ENCODE results near the gene CDC42BPA. TPM values are rescaled to one million over a fixed set of nuclear protein-coding genes. Genes with fewer than 3 reads are reported as not detected.
"Not testable (repeated sequence)": the region's sequence is repeated elsewhere in the genome, so short reads cannot be mapped to it uniquely, and the experiment has no call there.

Gene CDC42BPA
- polyA plus RNA-seq, 1 donor = 24.3 TPM

DNA sequence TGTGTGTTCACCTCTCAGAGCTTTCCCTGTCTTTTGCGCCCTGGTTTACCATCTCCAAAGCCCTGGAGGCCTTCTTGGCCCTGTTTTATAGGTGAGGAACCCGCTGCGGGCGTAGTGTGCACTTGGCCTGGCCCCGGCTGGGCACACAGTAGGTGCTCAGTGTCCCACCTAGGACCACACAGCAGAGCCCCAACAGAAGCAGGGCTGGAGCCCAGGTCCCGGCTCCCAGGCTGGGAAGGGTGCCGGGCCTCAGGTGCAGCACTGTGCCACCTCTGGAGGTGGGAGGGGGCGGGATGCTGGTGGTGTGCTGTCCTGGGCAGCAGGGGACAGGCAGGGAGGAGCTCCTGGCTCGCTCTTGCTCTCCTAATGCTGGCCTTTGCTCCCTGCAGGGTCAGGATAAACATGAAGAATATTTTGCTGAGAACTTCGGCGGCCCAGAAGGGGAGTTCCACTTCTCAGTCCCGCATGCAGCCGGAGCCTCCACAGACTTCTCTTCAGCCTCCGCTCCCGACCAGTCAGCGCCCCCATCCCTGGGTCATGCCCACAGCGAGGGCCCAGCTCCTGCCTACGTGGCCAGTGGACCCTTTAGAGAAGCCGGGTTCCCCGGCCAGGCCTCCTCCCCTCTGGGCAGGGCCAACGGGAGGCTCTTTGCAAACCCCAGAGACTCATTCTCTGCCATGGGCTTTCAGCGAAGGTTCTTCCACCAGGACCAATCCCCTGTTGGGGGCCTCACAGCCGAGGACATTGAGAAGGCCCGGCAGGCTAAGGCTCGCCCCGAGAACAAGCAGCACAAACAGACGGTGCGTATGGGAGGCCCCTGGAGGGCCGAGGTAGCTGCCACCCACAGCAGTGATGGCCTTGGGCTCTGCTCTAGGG lies 353.4 kb downstream of the CDC42BPA start:
- Histone ChIP-seq H3K4me3 (ENCODE audit: low read length) (no peak overlapping the region), H3K9me3 (ENCODE audit: control insufficient read depth, low read depth, low read length) (peaks cover 7% of the 10 kb centered on the region), H3K36me3 (ENCODE audit: control insufficient read depth, insufficient read depth, low read length) (peaks cover 36% of the 10 kb centered on the region), H3K27me3 (ENCODE audit: control insufficient read depth, insufficient read depth, low read length) (no peaks in the 10 kb centered on the region), H3K27ac (ENCODE audit: low read length) (no peak overlapping the region), H3K4me1 (ENCODE audit: control insufficient read depth, insufficient read depth, low read length) (no peaks in the 10 kb centered on the region)
- no peak for DNase-seq
- WGBS (ENCODE audit: insufficient coverage, low lambda C conversion rate) = no CpG with 5 or more reads among the region's 29 CpGs

DNA sequence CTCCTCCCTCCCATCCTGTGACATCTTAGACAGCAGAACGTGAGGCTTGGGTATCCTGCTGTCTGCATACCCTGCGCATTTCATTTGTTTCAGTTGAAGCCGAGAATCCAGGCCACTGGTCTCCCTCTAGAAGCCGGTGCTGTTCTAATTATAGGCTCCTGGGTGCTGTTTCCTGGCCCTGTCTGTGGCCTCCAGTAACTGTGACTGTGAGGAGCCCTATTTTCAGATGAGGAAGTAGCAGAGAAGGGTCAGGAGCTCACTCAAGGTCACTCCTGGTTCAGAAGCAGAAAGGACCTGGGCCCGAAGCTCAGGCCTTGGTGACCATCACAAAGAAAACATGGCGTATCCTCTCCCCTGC lies 354.2 kb downstream of the CDC42BPA start:
- WGBS (ENCODE audit: insufficient coverage, low lambda C conversion rate) = no CpG with 5 or more reads among the region's 6 CpGs
- H3K4me3 ChIP-seq (ENCODE audit: low read length) = no peak overlapping the region
- no peak for DNase-seq
- no peaks in the 10 kb centered on the region for H3K4me1 ChIP-seq (ENCODE audit: control insufficient read depth, insufficient read depth, low read length)
- H3K27ac ChIP-seq (ENCODE audit: low read length) = no peak overlapping the region
- H3K36me3 ChIP-seq (ENCODE audit: control insufficient read depth, insufficient read depth, low read length) = peaks cover 36% of the 10 kb centered on the region
- H3K9me3 ChIP-seq (ENCODE audit: control insufficient read depth, low read depth, low read length) = peaks cover 8% of the 10 kb centered on the region
- H3K27me3 ChIP-seq (ENCODE audit: control insufficient read depth, insufficient read depth, low read length) = no peaks in the 10 kb centered on the region

GRCh38 chr1:226962421-226963391 lies 355.6 kb downstream of the CDC42BPA start:
- peaks cover 31% of the 10 kb centered on the region for H3K36me3 ChIP-seq (ENCODE audit: control insufficient read depth, insufficient read depth, low read length)
- WGBS (ENCODE audit: insufficient coverage, low lambda C conversion rate) = no CpG with 5 or more reads among the region's 28 CpGs
- H3K27me3 ChIP-seq (ENCODE audit: control insufficient read depth, insufficient read depth, low read length) = no peaks in the 10 kb centered on the region
- H3K9me3 ChIP-seq (ENCODE audit: control insufficient read depth, low read depth, low read length) = peaks cover 12% of the 10 kb centered on the region
- no peak for DNase-seq
- no peak overlapping the region for H3K4me3 ChIP-seq (ENCODE audit: low read length)
- no peaks in the 10 kb centered on the region for H3K4me1 ChIP-seq (ENCODE audit: control insufficient read depth, insufficient read depth, low read length)
- no peak overlapping the region for H3K27ac ChIP-seq (ENCODE audit: low read length)

GRCh38 chr1:226960944-226961765 lies 357.1 kb downstream of the CDC42BPA start:
- no peak overlapping the region for H3K4me3 ChIP-seq (ENCODE audit: low read length)
- H3K36me3 ChIP-seq (ENCODE audit: control insufficient read depth, insufficient read depth, low read length) = peaks cover 25% of the 10 kb centered on the region
- WGBS (ENCODE audit: insufficient coverage, low lambda C conversion rate) = no CpG with 5 or more reads among the region's 13 CpGs
- peaks cover 12% of the 10 kb centered on the region for H3K9me3 ChIP-seq (ENCODE audit: control insufficient read depth, low read depth, low read length)
- no peaks in the 10 kb centered on the region for H3K27me3 ChIP-seq (ENCODE audit: control insufficient read depth, insufficient read depth, low read length)
- H3K4me1 ChIP-seq (ENCODE audit: control insufficient read depth, insufficient read depth, low read length) = no peaks in the 10 kb centered on the region
- DNase-seq = no peak
- no peak overlapping the region for H3K27ac ChIP-seq (ENCODE audit: low read length)

GRCh38 chr1:226960256-226960655 lies 358.0 kb downstream of the CDC42BPA start:
- Histone ChIP-seq H3K4me1 (ENCODE audit: control insufficient read depth, insufficient read depth, low read length) (no peaks in the 10 kb centered on the region), H3K4me3 (ENCODE audit: low read length) (no peak overlapping the region), H3K27me3 (ENCODE audit: control insufficient read depth, insufficient read depth, low read length) (no peaks in the 10 kb centered on the region), H3K9me3 (ENCODE audit: control insufficient read depth, low read depth, low read length) (peaks cover 12% of the 10 kb centered on the region), H3K27ac (ENCODE audit: low read length) (no peak overlapping the region), H3K36me3 (ENCODE audit: control insufficient read depth, insufficient read depth, low read length) (peaks cover 16% of the 10 kb centered on the region)
- WGBS (ENCODE audit: insufficient coverage, low lambda C conversion rate) = no CpG with 5 or more reads among the region's 5 CpGs
- DNase-seq = no peak

DNA sequence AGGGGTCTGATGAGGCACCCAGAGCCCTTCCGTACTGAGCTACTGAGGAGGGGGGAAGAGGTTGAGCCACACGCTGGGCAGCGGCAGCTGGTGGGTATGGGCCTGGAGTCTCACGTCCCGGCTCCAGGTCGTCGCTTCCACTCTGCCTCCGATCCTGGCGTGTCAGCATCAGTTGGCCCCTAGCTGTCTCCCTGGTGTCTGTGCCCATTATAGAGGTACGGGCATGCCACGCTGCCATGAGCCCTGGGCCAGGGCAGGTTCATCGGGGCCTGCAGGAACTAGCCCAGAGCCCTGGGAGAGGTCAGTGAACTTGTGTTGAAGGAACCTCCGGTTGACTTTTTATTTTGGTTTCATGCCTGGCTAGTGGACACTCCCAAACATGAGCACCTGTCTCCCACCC lies 360.0 kb downstream of the CDC42BPA start:
- no CpG with 5 or more reads among the region's 13 CpGs for WGBS (ENCODE audit: insufficient coverage, low lambda C conversion rate)
- no peak overlapping the region for H3K27ac ChIP-seq (ENCODE audit: low read length)
- H3K4me3 ChIP-seq (ENCODE audit: low read length) = no peak overlapping the region
- peaks cover 10% of the 10 kb centered on the region for H3K36me3 ChIP-seq (ENCODE audit: control insufficient read depth, insufficient read depth, low read length)
- DNase-seq = no peak
- peaks cover 12% of the 10 kb centered on the region for H3K9me3 ChIP-seq (ENCODE audit: control insufficient read depth, low read depth, low read length)
- H3K27me3 ChIP-seq (ENCODE audit: control insufficient read depth, insufficient read depth, low read length) = no peaks in the 10 kb centered on the region
- no peaks in the 10 kb centered on the region for H3K4me1 ChIP-seq (ENCODE audit: control insufficient read depth, insufficient read depth, low read length)

GRCh38 chr1:226957714-226958113 lies 360.6 kb downstream of the CDC42BPA start:
- Histone ChIP-seq H3K4me3 (ENCODE audit: low read length) (no peak overlapping the region), H3K27me3 (ENCODE audit: control insufficient read depth, insufficient read depth, low read length) (no peaks in the 10 kb centered on the region), H3K4me1 (ENCODE audit: control insufficient read depth, insufficient read depth, low read length) (no peaks in the 10 kb centered on the region), H3K9me3 (ENCODE audit: control insufficient read depth, low read depth, low read length) (peaks cover 12% of the 10 kb centered on the region), H3K36me3 (ENCODE audit: control insufficient read depth, insufficient read depth, low read length) (peaks cover 7% of the 10 kb centered on the region), H3K27ac (ENCODE audit: low read length) (no peak overlapping the region)
- no peak for DNase-seq
- 96% methylated on average over 4 of the region's 11 CpGs for WGBS (ENCODE audit: insufficient coverage, low lambda C conversion rate)

GRCh38 chr1:226956942-226957713 lies 361.2 kb downstream of the CDC42BPA start:
- H3K4me1 ChIP-seq (ENCODE audit: control insufficient read depth, insufficient read depth, low read length) = no peaks in the 10 kb centered on the region
- H3K27ac ChIP-seq (ENCODE audit: low read length) = no peak overlapping the region
- peaks cover 12% of the 10 kb centered on the region for H3K9me3 ChIP-seq (ENCODE audit: control insufficient read depth, low read depth, low read length)
- no peaks in the 10 kb centered on the region for H3K27me3 ChIP-seq (ENCODE audit: control insufficient read depth, insufficient read depth, low read length)
- 92% methylated on average over 2 of the region's 6 CpGs for WGBS (ENCODE audit: insufficient coverage, low lambda C conversion rate)
- peaks cover under 1% of the 10 kb centered on the region for H3K36me3 ChIP-seq (ENCODE audit: control insufficient read depth, insufficient read depth, low read length)
- H3K4me3 ChIP-seq (ENCODE audit: low read length) = no peak overlapping the region
- no peak for DNase-seq

- WGBS (ENCODE audit: insufficient coverage, low lambda C conversion rate) = 100% methylated on average over 1 of the region's 2 CpGs
- DNase-seq; H3K27ac ChIP-seq (ENCODE audit: low read length); H3K4me3 ChIP-seq (ENCODE audit: low read length); H3K36me3 ChIP-seq (ENCODE audit: control insufficient read depth, insufficient read depth, low read length); H3K27me3 ChIP-seq (ENCODE audit: control insufficient read depth, insufficient read depth, low read length); H3K4me1 ChIP-seq (ENCODE audit: control insufficient read depth, insufficient read depth, low read length): not testable (repeated sequence)
- peaks cover 12% of the 10 kb centered on the region for H3K9me3 ChIP-seq (ENCODE audit: control insufficient read depth, low read depth, low read length)
These were observed 362.4 kb downstream of the CDC42BPA start for GRCh38 chr1:226955857-226956256.
